OCI-LY7 (cell line): ENCODE results near the gene S100A3. TPM values are rescaled to one million over a fixed set of nuclear protein-coding genes. Genes with fewer than 3 reads are reported as not detected.
"Not testable (repeated sequence)": the region's sequence is repeated elsewhere in the genome, so short reads cannot be mapped to it uniquely, and the experiment has no call there.

Source experiments
- BruUV-seq: library from RNA; stranded (reverse); fragments of 400-500 nt; replicated peaks from 2 replicates; lab custom pipeline; 2021; lab: Mats Ljungman, UMichigan
- CTCF ChIA-PET: fragments of 300-600 bp; sonication (Branson Sonifier 250); formaldehyde crosslinking; loops from one replicate; lab custom pipeline; 2022; ENCODE audit warnings: antibody characterized with exemption; ENCODE audit not compliant: unreplicated experiment; lab: Charles Lee
- POLR2A ChIA-PET: fragments of 300-600 bp; sonication (Branson Sonifier 250); formaldehyde crosslinking; loops from one replicate; lab custom pipeline; 2022; ENCODE audit warnings: antibody characterized with exemption; lab: Charles Lee
- DNase-seq: peaks from one replicate; pipeline ENCODE4 v3.0.0-alpha.2; 2015; ENCODE audit warnings: low spot score
- H2AFZ ChIP-seq: fragments of 200-600 bp; sonication (generic), shearing (Covaris generic); 2 replicates; pipeline ENCODE4 v1.6.1; 2014; ENCODE audit warnings: mild to moderate bottlenecking, antibody characterized with exemption, low read length, moderate library complexity
- H3K27ac ChIP-seq: fragments of 200-600 bp; sonication (generic); 2 replicates; pipeline ENCODE4 v1.5.1; 2014; ENCODE audit warnings: mixed run types, low read depth, mild to moderate bottlenecking, moderate library complexity, low read length, inconsistent platforms; ENCODE audit not compliant: poor library complexity, severe bottlenecking
- H3K36me3 ChIP-seq: fragments of 200-600 bp; sonication (generic); 2 replicates; pipeline ENCODE4 v1.6.1; 2014; ENCODE audit warnings: mild to moderate bottlenecking, antibody characterized with exemption, low read length, moderate library complexity, mixed read lengths; ENCODE audit not compliant: insufficient read depth
- H3K4me1 ChIP-seq: fragments of 200-600 bp; sonication (generic); 2 replicates; pipeline ENCODE4 v1.5.1; 2014; ENCODE audit warnings: mild to moderate bottlenecking, low read length; ENCODE audit not compliant: insufficient read depth, poor library complexity, severe bottlenecking
- H3K4me2 ChIP-seq: fragments of 200-600 bp; sonication (generic); 2 replicates; pipeline ENCODE4 v1.6.1; 2014; ENCODE audit warnings: mild to moderate bottlenecking, low read length
- H3K4me3 ChIP-seq: fragments of 200-600 bp; sonication (generic); 2 replicates; pipeline ENCODE4 v1.5.1; 2014; ENCODE audit warnings: mild to moderate bottlenecking, low read depth, low read length; ENCODE audit not compliant: poor library complexity, severe bottlenecking
- H3K79me2 ChIP-seq: fragments of 200-600 bp; sonication (generic); 2 replicates; pipeline ENCODE4 v1.6.1; 2016; ENCODE audit warnings: low read depth, mild to moderate bottlenecking, low read length, moderate library complexity, mixed read lengths; ENCODE audit not compliant: insufficient read depth
- H3K9me2 ChIP-seq: fragments of 200-600 bp; sonication (generic); 2 replicates; pipeline ENCODE4 v1.6.1; 2016; ENCODE audit warnings: mild to moderate bottlenecking, low read length, mixed read lengths; ENCODE audit not compliant: insufficient read depth
- H3K9me3 ChIP-seq: fragments of 200-600 bp; sonication (generic); 2 replicates; pipeline ENCODE4 v1.6.1; 2014; ENCODE audit warnings: mild to moderate bottlenecking, mixed run types, low read length, mixed read lengths
- H4K20me1 ChIP-seq: fragments of 200-600 bp; sonication (generic); 2 replicates; pipeline ENCODE4 v1.6.1; 2014; ENCODE audit warnings: mild to moderate bottlenecking, antibody characterized with exemption, low read length, moderate library complexity, mixed read lengths; ENCODE audit not compliant: insufficient read depth
- CTCF ChIP-seq: fragments of 200-600 bp; sonication (generic); conservative IDR thresholded peaks from 2 replicates; pipeline ENCODE4 v1.5.1; 2014; ENCODE audit warnings: mild to moderate bottlenecking, antibody characterized with exemption, low read length, moderate library complexity, mixed read lengths
- EZH2phosphoT487 ChIP-seq: fragments of 200-600 bp; sonication (generic); IDR thresholded peaks from 2 replicates; pipeline ENCODE4 v1.6.1; 2018; ENCODE audit warnings: low read depth, borderline replicate concordance, mild to moderate bottlenecking, mixed run types, antibody characterized with exemption, low read length, moderate library complexity, mixed read lengths
- intact Hi-C: fragments of 100-400 bp; cut with micrococcal nuclease; formaldehyde crosslinking; loops from one replicate; pipeline ENCODE4 v1.10.0; 2022; ENCODE audit not compliant: unreplicated experiment
- total RNA-seq, 2 experiments: library from RNA; depleted of rRNA in 1 of 2; stranded (reverse); fragments of >200 nt in 1 of 2; shearing (Covaris generic) in 1 of 2; gene quantifications; 2 replicates each; pipeline ENCODE4 v1.2.3, GENCODE V29; 2014 to 2022

S100A3 gene
- total RNA-seq, 2 experiments from 2014 or later: not detected

- H3K4me3 ChIP-seq, H3K4me1 ChIP-seq, H3K9me2 ChIP-seq, H4K20me1 ChIP-seq, H2AFZ ChIP-seq, H3K79me2 ChIP-seq, DNase-seq, H3K9me3 ChIP-seq, H3K4me2 ChIP-seq, POLR2A ChIA-PET, CTCF ChIA-PET, intact Hi-C loops, H3K27ac ChIP-seq, H3K36me3 ChIP-seq, BruUV-seq: not testable (repeated sequence)
Observed at GRCh38 chr1:153582836-153583235, 33.8 kb upstream of the S100A3 start.

- POLR2A ChIA-PET: interaction anchor here (2.1 kb wide), 1 partner anchor 21 kb away, joined by 4 read pairs; no protein-coding TSS in a partner anchor
- H3K27ac ChIP-seq: no peak overlapping the region
Observed at GRCh38 chr1:153578936-153579335, 29.9 kb upstream of the S100A3 start.

GRCh38 chr1:153578490-153578889, 29.4 kb upstream of the S100A3 start:
- BruUV-seq: no TSS peak
- no peak overlapping the region for H3K4me2 ChIP-seq
- POLR2A ChIA-PET: interaction anchor here (1.0 to 2.1 kb wide), 2 partner anchors 12 to 21 kb away, joined by 3 to 4 read pairs; no protein-coding TSS in a partner anchor

More at GRCh38 chr1:153578936-153579335, 29.9 kb upstream of the S100A3 start:
- Histone ChIP-seq H2AFZ (no peak overlapping the region), H3K4me3 (no peak overlapping the region), H3K79me2 (no peaks in the 10 kb centered on the region), H3K36me3 (no peaks in the 10 kb centered on the region), H3K9me3 (no peaks in the 10 kb centered on the region), H4K20me1 (no peaks in the 10 kb centered on the region), H3K4me1 (no peaks in the 10 kb centered on the region), H3K4me2 (no peak overlapping the region), H3K9me2 (no peaks in the 10 kb centered on the region)
- TF ChIP-seq CTCF: no peak
- TF ChIP-seq EZH2phosphoT487: no peak
- no TSS peak for BruUV-seq
- DNase-seq: no peak
- CTCF ChIA-PET: no interaction called here
- intact Hi-C loops: no loop called here

More at GRCh38 chr1:153578490-153578889, 29.4 kb upstream of the S100A3 start:
- Histone ChIP-seq H3K79me2 (no peaks in the 10 kb centered on the region), H4K20me1 (no peaks in the 10 kb centered on the region), H2AFZ (no peak overlapping the region), H3K9me3 (no peaks in the 10 kb centered on the region), H3K4me1 (no peaks in the 10 kb centered on the region), H3K27ac (no peak overlapping the region), H3K36me3 (no peaks in the 10 kb centered on the region), H3K4me3 (no peak overlapping the region), H3K9me2 (no peaks in the 10 kb centered on the region)
- intact Hi-C loops: no loop called here
- no peak for TF ChIP-seq EZH2phosphoT487
- TF ChIP-seq CTCF: no peak
- CTCF ChIA-PET: no interaction called here
- no peak for DNase-seq
